GM06990 (cell line): ENCODE results near the gene BIRC7.

Experiments used
- DNase-seq: peaks from one replicate; pipeline ENCODE4 v3.0.0-alpha.2; 2011; ENCODE audit not compliant: insufficient read length; ENCODE audit errors: extremely low read depth
- H3K27me3 ChIP-seq: replicated peaks from 2 replicates; pipeline ENCODE4 v1.6.0; 2011; ENCODE audit warnings: low read length; ENCODE audit not compliant: control insufficient read depth, insufficient read depth
- H3K36me3 ChIP-seq: 2 replicates; pipeline ENCODE4 v1.5.1; 2011; ENCODE audit warnings: low read length; ENCODE audit not compliant: control insufficient read depth, insufficient read depth
- H3K4me3 ChIP-seq: replicated peaks from 2 replicates; pipeline ENCODE4 v1.5.1; 2011; ENCODE audit warnings: low read depth, mild to moderate bottlenecking, control low read depth, low read length
- CTCF ChIP-seq: IDR thresholded peaks from 2 replicates; pipeline ENCODE4 v1.5.1; 2011; ENCODE audit warnings: low read length, control low read depth, mild to moderate bottlenecking, inconsistent platforms; ENCODE audit not compliant: insufficient read depth, poor library complexity, severe bottlenecking

The BIRC7 gene

DNA sequence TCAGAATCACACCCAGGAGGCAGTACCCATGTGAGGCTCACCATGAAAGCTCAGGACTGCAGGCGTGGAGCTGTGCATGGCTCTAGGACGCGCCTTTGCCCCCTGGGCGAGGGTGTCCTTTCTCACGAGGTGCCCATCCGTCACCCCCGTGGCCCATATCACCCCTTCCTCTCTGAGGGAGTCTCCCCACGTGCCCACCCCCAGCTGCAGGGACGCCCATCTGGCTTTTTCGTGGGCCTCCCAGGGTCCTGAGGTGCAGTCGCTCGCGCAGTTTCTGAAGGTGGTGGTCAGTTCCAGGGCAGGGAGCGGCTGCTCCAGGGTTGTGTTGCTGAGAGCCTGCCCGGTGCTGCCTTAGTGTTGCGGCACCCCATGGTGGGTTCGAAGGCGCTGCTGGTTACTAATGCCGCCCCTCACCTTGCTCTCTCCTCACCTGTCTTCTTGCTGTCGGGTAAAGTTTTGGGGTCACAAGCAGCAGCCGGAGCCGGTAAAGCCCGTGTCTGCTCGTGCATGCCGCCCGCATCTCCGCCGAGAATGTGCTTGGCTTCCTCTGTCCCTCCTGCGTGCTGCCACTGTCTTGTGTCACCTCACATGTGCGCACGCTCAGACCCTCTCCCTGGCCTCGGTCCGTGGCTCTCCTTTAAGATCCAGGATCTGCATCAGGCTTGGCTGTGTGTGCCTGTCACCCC is 47.8 kb downstream of the BIRC7 start:
- no peaks in the 10 kb centered on the region for H3K27me3 ChIP-seq
- TF ChIP-seq CTCF = no peak
- H3K36me3 ChIP-seq = peaks cover 33% of the 10 kb centered on the region
- H3K4me3 ChIP-seq = no peak overlapping the region
- DNase-seq = no peak

DNA sequence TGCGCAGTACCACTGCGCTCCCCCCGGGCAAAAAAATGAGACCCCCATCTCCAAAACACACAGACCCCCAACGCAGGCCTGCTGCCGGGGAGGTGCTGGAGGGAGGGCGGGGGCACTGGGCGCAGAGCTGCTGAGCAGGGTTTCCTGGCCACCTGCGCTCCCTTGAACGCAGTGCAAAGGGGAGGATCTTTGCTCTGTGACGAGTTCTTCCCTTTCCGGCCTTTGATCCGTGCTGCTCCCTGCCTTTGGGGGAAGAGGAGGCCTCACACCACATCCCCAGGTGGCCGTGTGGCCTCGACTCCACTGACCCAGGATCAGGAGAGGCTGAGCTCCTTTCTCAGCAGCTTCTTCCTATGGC is 48.4 kb downstream of the BIRC7 start:
- no peak for DNase-seq
- Histone ChIP-seq H3K36me3 (peaks cover 34% of the 10 kb centered on the region), H3K4me3 (no peak overlapping the region), H3K27me3 (no peaks in the 10 kb centered on the region)
- no peak for TF ChIP-seq CTCF

DNA sequence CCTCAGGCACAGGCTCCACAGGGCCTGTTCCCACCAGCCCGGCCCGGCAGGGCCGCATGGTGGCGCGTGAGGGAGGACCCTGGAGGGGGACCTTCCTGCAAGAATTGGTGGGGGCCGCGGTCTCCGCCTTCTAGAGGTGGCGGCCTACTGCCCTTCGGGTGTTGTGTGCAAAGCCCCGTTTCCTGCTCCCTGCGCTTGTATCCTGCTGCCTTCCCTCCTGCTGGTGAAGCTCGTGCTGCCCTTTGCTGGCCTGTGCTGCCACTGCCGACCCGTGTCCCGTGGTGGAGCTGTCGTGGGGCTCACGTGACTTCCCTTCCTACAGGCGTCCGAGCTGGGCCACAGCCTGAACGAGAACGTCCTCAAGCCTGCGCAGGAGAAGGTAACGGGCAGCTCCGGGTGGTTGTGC is 48.8 kb downstream of the BIRC7 start:
- no peak overlapping the region for H3K4me3 ChIP-seq
- TF ChIP-seq CTCF = no peak
- H3K36me3 ChIP-seq = peaks cover 33% of the 10 kb centered on the region
- no peak for DNase-seq
- no peaks in the 10 kb centered on the region for H3K27me3 ChIP-seq

- no peak for TF ChIP-seq CTCF
- Histone ChIP-seq H3K4me3 (no peak overlapping the region), H3K36me3 (peaks cover 33% of the 10 kb centered on the region), H3K27me3 (no peaks in the 10 kb centered on the region)
- no peak for DNase-seq
These were observed 49.3 kb downstream of the BIRC7 start for GRCh38 chr20:63284981-63285524.

DNA sequence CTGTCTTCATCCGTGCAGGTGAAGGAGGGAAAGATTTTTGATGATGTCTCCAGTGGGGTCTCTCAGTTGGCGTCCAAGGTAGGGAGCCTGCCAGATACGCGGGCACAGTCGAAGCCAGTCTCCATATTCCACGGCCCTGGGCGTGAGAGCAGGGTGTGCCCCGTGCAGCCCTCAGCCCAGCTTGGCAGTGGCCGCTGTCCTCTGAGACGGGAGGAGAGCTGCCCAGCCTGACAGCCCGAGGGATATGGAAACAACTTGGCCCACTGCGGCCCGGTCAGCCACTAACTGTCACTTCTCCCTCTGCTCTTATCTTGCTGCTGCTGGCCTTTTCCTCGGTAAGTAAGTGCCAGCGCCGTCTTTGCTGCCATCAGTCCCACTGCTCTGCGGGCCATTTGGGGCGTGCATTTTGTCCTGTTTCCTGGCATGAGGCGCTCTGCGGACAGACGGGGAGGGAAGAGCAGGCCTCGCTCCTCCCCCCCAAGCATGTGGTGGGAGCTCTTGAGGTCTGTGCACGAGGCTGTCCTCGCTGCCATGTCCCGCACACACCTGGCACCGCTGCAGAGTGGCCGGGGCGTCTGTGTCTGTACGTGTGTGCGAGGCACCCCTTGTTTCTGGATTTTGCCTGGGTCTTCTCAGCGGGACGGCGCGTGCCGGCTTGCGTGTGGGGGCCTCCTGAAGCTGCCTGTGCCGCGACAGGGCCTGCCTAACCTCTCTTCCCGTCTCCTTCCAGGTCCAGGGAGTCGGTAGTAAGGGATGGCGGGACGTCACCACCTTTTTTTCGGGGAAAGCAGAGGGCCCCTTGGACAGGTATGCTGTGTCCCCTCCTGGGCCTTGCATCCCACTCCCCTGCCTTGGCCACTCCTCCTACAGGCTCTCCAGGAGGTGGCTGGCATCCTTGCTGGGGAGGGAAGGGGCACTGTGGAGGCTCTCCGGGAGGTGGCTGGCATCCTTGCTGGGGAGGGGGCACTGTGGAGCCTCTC is 50.2 kb downstream of the BIRC7 start:
- Histone ChIP-seq H3K36me3 (peaks cover 29% of the 10 kb centered on the region), H3K27me3 (no peaks in the 10 kb centered on the region), H3K4me3 (no peak overlapping the region)
- no peak for TF ChIP-seq CTCF
- no peak for DNase-seq
